Breast epithelium (tissue), 3 donors: ENCODE data around the gene IMPA2.

Experiments
- CTCF ChIP-seq, 3 donors: fragments of 450-650 bp; IDR thresholded peaks; one replicate each; pipeline ENCODE4 v1.5.1; 2016 to 2017; ENCODE audit warnings: antibody characterized with exemption in 3 of 3, mild to moderate bottlenecking in 3 of 3, moderate library complexity in 3 of 3
- POLR2AphosphoS5 ChIP-seq, 3 donors: sonication (generic); formaldehyde crosslinking; IDR thresholded peaks; one replicate each; pipeline ENCODE4 v1.6.1; 2017; ENCODE audit warnings: antibody characterized with exemption in 3 of 3

DNA sequence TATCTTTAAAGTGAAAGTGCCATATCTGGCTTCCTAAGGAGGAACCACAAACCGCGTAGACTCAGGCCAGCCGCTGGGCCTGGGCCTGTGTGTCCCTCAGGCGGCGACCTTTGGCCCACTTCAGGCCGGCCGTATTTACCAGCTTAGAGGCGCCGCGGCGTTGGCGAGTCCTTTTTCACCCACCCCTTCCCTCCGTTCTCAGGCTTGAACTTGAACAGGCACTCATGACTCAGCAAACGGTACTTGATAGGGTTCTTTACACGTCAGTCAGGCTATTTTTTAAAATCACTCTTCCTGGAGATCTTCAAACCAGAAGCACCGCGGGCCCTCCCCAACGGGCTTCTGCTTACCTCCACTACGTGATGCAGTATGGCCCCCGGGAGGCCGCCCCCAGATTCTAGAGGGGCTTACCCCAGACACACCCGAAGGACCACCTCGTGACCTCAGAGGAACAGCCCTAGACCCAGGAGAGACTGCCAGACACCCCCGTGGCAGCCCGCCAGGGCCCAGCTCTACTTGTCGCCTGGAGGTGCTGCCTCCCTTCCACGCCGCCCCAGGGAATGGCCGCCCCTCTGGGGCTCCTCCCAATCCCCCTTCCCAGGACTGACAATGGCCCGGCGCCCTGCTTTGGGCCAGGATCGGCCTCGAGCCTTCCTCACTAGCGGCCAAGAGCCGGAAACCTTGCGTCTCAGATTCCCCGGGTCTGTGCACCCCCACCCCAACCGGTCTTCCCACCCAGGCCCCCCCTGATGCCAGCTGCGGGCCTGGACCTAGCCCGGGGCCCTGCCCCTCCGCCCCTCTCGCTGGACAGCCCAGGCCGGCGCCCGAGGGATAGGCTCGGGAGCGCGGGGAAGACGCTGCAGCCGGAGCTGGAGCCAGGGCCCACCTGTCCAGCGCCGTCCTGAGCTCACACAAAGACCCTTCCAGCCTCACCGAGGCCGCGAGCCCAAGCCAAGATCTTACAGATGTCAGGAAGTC, 33.8 kb upstream of the IMPA2 start:
- TF ChIP-seq CTCF (IDR thresholded peaks at IDR 0.05) = no peak
- peak; percentile 35 to 77 (median 65) for TF ChIP-seq POLR2AphosphoS5 (IDR thresholded peaks at IDR 0.05)
